Measurements from ENCODE around the gene RAB23.

- no peak for TF ChIP-seq CTCF (IDR thresholded peaks at IDR 0.05; ENCODE audit: low read length)
- no peak for TF ChIP-seq EZH2 (IDR thresholded peaks at IDR 0.05; ENCODE audit: borderline replicate concordance, low read length)
Observed at GRCh38 chr6:57256541-57256940, 34.4 kb upstream of the RAB23 start.

All from OCI-LY1 (cell line).